Activated CD8-positive, alpha-beta T cell treated with anti-CD3 and anti-CD28 coated beads, Interleukin-2, amount 10 ng/mL, durations not matched to agents 7 days and 5 days (primary cell): ENCODE measurements around the gene GRAP2. TPM values are rescaled to one million over a fixed set of nuclear protein-coding genes. Genes with fewer than 3 reads are reported as not detected.
A peak's percentile ranks its signal among the peaks of the same experiment; 100 is the strongest.

Source experiments
- ATAC-seq: fragments of 150-1000 bp; cut with Tn5 transposase; one replicate; pipeline ENCODE4 v1.10.0; 2021; ENCODE audit warnings: moderate library complexity
- CTCF ChIA-PET: fragments of 350-600 bp; sonication (Branson Sonifier 250); formaldehyde crosslinking; loops from one replicate; lab custom pipeline; 2021; ENCODE audit warnings: antibody characterized with exemption; lab: Charles Lee
- POLR2A ChIA-PET: fragments of 350-600 bp; sonication (Branson Sonifier 250); formaldehyde crosslinking; loops from one replicate; lab custom pipeline; 2021; ENCODE audit warnings: antibody characterized with exemption; lab: Charles Lee
- DNase-seq: peaks from one replicate; pipeline ENCODE4 v3.0.0-alpha.2; 2020
- H3K27ac Mint-ChIP-seq: one replicate; pipeline ENCODE4 v1.8.0; 2021; ENCODE audit warnings: mild to moderate bottlenecking, mixed read lengths
- H3K27me3 Mint-ChIP-seq: one replicate; pipeline ENCODE4 v1.8.0; 2021; ENCODE audit warnings: low read depth, mixed read lengths
- H3K36me3 Mint-ChIP-seq: one replicate; pipeline ENCODE4 v1.8.0; 2021; ENCODE audit warnings: low read depth, mixed read lengths
- H3K4me1 Mint-ChIP-seq: one replicate; pipeline ENCODE4 v1.8.0; 2021; ENCODE audit warnings: low read depth, mixed read lengths
- H3K4me3 Mint-ChIP-seq: one replicate; pipeline ENCODE4 v1.8.0; 2021; ENCODE audit warnings: mild to moderate bottlenecking, mixed read lengths
- H3K9me3 Mint-ChIP-seq: one replicate; pipeline ENCODE4 v1.8.0; 2022; ENCODE audit warnings: mixed read lengths; ENCODE audit not compliant: insufficient read depth
- total RNA-seq, 2 experiments: library from RNA; stranded (reverse); gene quantifications; one replicate each; pipeline ENCODE4 v1.2.3, GENCODE V29; 2021

Gene GRAP2
- total RNA-seq, 2 experiments from 2014 or later = 235 to 239 TPM

DNA sequence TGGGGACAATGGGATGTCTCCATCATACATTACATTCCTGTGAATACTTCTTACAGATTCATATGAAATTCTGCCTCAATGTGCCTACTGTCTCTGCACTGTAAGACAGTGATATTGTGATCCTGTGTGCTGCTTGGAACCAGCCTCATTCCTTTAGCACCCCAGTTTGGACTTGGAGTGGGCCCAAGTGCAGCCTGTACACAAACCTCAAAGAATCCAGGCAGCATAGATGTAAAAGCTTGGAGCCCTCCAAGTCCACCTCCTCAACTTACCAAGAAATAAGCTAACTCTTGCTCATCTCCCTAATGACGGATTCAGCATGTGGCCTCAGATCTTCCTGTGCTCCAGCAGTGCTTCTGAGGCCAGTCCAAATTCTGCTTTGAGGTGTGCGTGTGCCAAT, 24.4 kb downstream of the GRAP2 start:
- H3K27ac Mint-ChIP-seq = no peak overlapping the region
- peaks cover 56% of the 10 kb centered on the region for H3K36me3 Mint-ChIP-seq
- H3K9me3 Mint-ChIP-seq = no peaks in the 10 kb centered on the region
- ATAC-seq (peak; percentile 0), DNase-seq (no peak)
- POLR2A ChIA-PET = interaction anchor here (0.6 to 11.3 kb wide), 10 partner anchors 8 to 151 kb away, joined by 3 to 412 read pairs (median 6); partner anchors contain the start of gene GRAP2
- CTCF ChIA-PET = interaction anchor here (0.9 to 11.3 kb wide), 11 partner anchors 8 to 423 kb away, joined by 3 to 242 read pairs (median 6); partner anchors contain the start of gene GRAP2
- peaks cover 54% of the 10 kb centered on the region for H3K4me1 Mint-ChIP-seq
- no peaks in the 10 kb centered on the region for H3K27me3 Mint-ChIP-seq
- no peak overlapping the region for H3K4me3 Mint-ChIP-seq

DNA sequence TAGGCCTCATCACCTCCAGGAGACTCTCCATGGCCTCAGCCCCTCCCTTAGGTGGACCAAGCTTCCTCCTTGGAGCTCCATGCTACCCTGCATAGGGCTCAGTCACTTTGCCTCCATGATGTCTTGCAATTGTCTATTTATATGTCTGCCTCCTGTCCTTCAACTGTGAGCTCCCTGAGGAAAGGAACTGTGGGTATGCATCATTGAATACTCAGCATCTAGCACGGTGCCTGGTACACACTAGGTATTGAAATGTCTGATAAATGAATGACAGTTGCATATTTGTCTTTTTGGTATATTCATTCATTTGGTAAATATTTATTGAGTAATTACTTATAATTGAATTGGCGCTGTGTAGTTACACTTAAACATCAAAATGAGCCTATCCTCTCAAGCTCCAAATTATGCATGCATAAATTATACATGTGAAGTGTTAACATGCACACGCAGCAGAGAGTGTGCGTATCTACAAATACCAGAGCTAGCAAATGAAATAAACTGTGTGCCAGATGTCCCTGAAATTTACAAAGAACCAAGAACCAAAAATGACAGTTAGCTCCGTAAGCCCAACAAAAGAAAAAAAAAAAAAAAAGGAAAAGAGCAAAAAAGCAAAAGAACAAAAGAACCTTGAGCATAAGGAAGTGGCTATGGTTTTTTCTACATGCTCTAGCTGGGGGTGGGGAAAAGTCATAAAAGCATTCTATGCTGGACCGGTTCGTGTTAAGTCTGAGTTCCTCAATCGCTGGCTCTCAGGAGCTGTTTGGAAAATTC, 25.2 kb downstream of the GRAP2 start:
- Mint-ChIP-seq H3K9me3 (no peaks in the 10 kb centered on the region), H3K4me3 (no peak overlapping the region), H3K4me1 (peaks cover 46% of the 10 kb centered on the region), H3K36me3 (peaks cover 49% of the 10 kb centered on the region), H3K27me3 (no peaks in the 10 kb centered on the region), H3K27ac (no peak overlapping the region)
- peak; percentile 32 for ATAC-seq
- POLR2A ChIA-PET = interaction anchor here (0.6 to 11.3 kb wide), 13 partner anchors 7 to 152 kb away, joined by 3 to 412 read pairs (median 5); partner anchors contain the start of gene GRAP2
- no peak for DNase-seq
- CTCF ChIA-PET = interaction anchor here (1.1 to 11.3 kb wide), 13 partner anchors 8 to 111 kb away, joined by 3 to 242 read pairs (median 6); partner anchors contain the start of gene GRAP2

DNA sequence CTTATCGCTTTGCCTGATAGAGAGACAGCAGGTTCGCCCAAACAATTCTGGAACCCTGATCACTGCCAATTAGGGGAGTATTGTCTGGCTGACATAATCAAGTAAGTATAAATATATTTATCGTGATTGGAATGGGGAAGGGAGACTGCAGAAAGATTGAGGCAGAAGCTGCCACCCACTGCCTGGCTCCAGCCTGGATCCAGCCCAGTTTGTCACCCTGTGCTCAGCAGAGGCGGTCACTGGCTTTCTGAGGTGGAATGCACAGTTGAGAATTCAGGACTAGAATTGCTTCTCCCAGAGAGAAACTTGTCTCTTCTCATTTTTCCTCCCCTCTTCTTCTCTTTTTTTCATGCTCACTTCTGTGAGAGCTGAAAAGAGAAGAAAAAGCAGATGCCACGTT, 25.9 kb downstream of the GRAP2 start:
- H3K4me1 Mint-ChIP-seq = peaks cover 41% of the 10 kb centered on the region

DNA sequence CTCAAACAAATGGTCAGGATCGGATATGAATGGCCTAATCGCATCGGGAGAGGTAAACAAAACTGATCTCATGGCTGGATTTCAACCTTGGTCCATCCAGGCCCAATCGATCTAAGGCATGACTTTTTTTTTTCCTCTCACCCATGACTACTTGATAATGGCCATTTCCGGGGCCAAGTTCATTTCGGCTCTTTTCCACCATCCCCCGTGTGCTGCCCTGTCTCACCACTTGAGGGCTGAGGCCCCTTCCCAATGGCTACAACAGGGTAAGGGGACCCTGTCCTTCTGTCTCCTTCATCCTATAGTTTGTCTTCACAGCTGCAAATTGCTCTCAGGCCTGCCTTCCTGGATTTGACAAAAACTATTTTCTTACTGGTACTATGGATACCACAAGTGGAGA, 26.7 kb downstream of the GRAP2 start:
- Mint-ChIP-seq H3K27me3 (no peaks in the 10 kb centered on the region), H3K4me1 (peaks cover 34% of the 10 kb centered on the region), H3K27ac (no peak overlapping the region), H3K9me3 (no peaks in the 10 kb centered on the region), H3K36me3 (peaks cover 44% of the 10 kb centered on the region), H3K4me3 (no peak overlapping the region)
- DNase-seq (peak; percentile 65), ATAC-seq (peak; percentile 31)
- ChIA-PET POLR2A (interaction anchor here (0.6 to 11.3 kb wide), 8 partner anchors 8 to 475 kb away, joined by 3 to 412 read pairs (median 6); partner anchors contain the start of gene GRAP2), CTCF (interaction anchor here (0.9 to 11.3 kb wide), 10 partner anchors 8 to 32 kb away, joined by 3 to 242 read pairs (median 6); no protein-coding TSS in a partner anchor)

More for the DNA sequence above, 25.9 kb downstream of the GRAP2 start:
- ATAC-seq = no peak
- CTCF ChIA-PET = interaction anchor here (1.1 to 11.3 kb wide), 10 partner anchors 9 to 97 kb away, joined by 3 to 242 read pairs (median 6); partner anchors contain the start of gene GRAP2
- DNase-seq = no peak
- Mint-ChIP-seq H3K4me3 (no peak overlapping the region), H3K9me3 (no peaks in the 10 kb centered on the region), H3K27ac (no peak overlapping the region), H3K27me3 (no peaks in the 10 kb centered on the region), H3K36me3 (peaks cover 47% of the 10 kb centered on the region)
- POLR2A ChIA-PET = interaction anchor here (0.6 to 11.3 kb wide), 9 partner anchors 8 to 474 kb away, joined by 3 to 412 read pairs (median 5); partner anchors contain the start of gene GRAP2

DNA sequence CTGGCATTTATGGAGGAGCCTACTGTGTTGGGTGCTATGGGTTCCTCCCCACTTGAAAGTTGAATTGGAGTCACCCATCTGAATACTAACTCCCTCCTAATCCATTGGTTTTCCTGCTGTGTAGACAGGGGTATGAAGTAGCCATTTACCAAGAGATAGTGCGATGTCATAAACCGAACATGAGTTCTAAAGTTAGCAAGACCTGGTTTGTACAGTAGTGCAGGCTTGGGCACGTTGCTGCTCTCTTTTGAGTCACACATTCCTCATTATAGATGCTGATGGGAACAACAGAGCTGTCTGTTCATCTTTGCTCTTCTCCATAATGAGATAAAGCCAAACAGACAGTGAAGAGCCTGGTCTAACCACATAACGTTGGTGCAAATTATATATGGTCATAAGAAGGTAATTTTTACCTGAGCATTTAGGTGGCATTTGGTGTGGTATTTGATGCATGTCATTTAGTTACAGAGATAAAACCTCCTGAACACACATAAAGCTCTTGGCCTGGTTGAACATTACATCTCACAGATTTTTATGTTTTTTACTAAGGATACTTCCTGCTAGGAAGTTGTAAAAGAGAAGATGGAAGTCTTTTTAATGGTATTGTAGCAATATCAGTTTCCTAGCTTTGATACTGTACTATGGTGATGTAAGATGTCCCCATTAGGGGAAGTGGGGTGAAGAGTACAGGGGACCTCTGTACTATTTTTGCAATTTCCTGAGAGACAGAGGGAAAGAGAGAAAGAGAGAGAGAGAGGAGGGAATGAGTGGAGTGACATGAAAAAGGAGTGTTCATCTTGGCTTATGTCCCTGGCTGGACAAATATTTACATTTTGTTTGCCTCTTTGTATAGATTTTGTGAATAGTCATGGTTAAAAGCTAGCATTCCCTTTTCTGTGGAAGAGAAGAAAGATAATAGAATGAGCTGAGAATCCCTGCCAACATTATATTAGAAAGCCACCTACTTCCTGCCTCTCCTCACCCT, 27.9 kb downstream of the GRAP2 start:
- CTCF ChIA-PET = interaction anchor here (0.9 to 11.3 kb wide), 13 partner anchors 8 to 394 kb away, joined by 3 to 242 read pairs (median 5); no protein-coding TSS in a partner anchor
- peaks cover 35% of the 10 kb centered on the region for H3K4me1 Mint-ChIP-seq
- H3K4me3 Mint-ChIP-seq = no peak overlapping the region
- H3K27ac Mint-ChIP-seq = no peak overlapping the region
- H3K27me3 Mint-ChIP-seq = no peaks in the 10 kb centered on the region
- POLR2A ChIA-PET = interaction anchor here (0.7 to 11.3 kb wide), 5 partner anchors 9 to 54 kb away, joined by 3 to 412 read pairs (median 7); no protein-coding TSS in a partner anchor
- H3K9me3 Mint-ChIP-seq = no peaks in the 10 kb centered on the region
- peaks cover 45% of the 10 kb centered on the region for H3K36me3 Mint-ChIP-seq
- ATAC-seq (no peak), DNase-seq (no peak)

DNA sequence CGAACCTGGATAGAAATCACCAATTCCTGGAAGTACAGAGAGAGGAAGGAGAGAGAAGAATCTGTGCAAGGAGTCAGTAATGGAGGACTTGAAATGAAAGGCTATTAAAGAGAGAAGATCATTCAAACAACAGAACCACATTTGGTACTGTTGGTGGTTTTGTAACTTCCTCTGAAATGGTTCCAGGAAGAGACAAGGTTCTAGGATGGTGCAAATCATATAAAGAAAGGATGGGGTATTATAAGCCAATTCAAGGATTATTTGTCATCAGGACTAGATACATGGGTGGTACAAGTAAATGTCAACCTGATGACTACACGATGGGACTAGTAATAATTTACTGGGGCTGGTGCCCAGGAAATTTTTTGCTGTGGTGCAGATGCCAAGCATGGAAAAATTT, 30.4 kb downstream of the GRAP2 start:
- Mint-ChIP-seq H3K9me3 (no peaks in the 10 kb centered on the region), H3K27me3 (no peaks in the 10 kb centered on the region), H3K27ac (no peak overlapping the region), H3K4me1 (peaks cover 37% of the 10 kb centered on the region), H3K36me3 (peaks cover 45% of the 10 kb centered on the region), H3K4me3 (no peak overlapping the region)
- DNase-seq (no peak), ATAC-seq (peak; percentile 15)
- CTCF ChIA-PET = interaction anchor here (2.1 to 11.3 kb wide), 3 partner anchors 11 to 20 kb away, joined by 12 to 242 read pairs (median 15); no protein-coding TSS in a partner anchor
- POLR2A ChIA-PET = interaction anchor here (1.1 to 11.3 kb wide), 3 partner anchors 10 to 20 kb away, joined by 5 to 412 read pairs (median 15); no protein-coding TSS in a partner anchor

DNA sequence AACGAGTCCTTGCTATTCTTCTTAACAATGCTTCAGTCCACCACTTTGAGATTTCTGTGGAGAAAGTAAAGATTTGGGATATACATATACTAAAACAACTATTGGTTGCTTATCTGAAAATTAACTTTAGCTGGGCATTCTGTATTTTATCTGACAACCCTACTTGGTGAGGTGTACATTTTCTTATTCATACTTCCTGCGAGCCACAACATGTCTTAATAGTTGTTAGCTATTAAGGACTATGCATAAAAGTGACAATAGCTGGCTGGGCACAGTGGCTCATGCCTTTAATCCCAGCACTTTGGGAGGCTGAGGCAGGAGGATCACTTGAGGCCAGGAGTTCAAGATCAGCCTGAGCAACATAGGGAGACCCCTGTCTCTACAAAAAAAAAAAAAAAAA, 31.3 kb downstream of the GRAP2 start:
- Mint-ChIP-seq H3K36me3 (peaks cover 48% of the 10 kb centered on the region), H3K27me3 (no peaks in the 10 kb centered on the region), H3K4me1 (peaks cover 46% of the 10 kb centered on the region), H3K4me3 (no peak overlapping the region), H3K27ac (no peak overlapping the region), H3K9me3 (no peaks in the 10 kb centered on the region)
- DNase-seq (no peak), ATAC-seq (no peak)
- ChIA-PET POLR2A (interaction anchor here (0.8 to 2.6 kb wide), 6 partner anchors 8 to 26 kb away, joined by 4 to 18 read pairs (median 14); no protein-coding TSS in a partner anchor), CTCF (interaction anchor here (0.6 to 4.3 kb wide), 22 partner anchors 9 to 416 kb away, joined by 3 to 79 read pairs (median 8); partner anchors contain the start of genes GRAP2 and TMA7B)

DNA sequence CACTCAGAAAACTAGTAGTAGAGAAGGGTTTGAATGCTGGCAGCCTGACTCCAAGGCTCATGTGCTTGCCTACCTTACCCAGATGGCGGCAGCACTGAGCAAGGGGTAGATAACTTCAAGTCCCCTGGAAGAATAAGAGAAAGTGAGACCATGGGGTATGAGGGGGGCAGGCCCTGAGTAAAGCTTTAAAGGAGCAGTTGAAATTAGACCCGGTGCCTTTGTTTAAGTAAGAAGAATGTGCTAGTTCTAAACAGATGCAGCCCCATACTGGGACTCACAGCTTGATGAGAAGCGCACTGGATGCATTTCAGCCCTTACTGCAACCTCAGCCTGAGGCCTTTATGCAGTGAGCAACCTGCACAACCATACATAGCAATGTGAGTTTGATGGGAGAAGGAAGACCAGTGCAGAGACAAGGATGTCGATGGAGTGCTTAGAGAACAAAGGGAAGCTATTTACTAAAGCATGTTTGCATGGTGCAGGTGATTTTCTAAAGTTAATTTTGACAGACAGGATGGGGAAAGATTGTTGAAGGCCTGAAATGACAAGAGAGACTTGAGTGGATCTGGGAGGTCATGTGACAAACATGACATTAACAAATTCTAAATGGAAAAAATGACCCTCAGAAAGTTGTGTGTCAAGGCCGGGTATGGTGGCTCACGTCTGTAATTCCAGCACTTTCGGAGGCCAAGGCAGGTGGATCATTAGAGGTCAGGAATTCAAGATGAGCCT, 32.2 kb downstream of the GRAP2 start:
- peaks cover 56% of the 10 kb centered on the region for H3K4me1 Mint-ChIP-seq
- ChIA-PET CTCF (interaction anchor here (0.7 to 4.3 kb wide), 26 partner anchors 10 to 415 kb away, joined by 3 to 79 read pairs (median 7); partner anchors contain the start of genes GRAP2 and TMA7B), POLR2A (interaction anchor here (0.7 to 2.6 kb wide), 10 partner anchors 9 to 111 kb away, joined by 3 to 18 read pairs (median 7); partner anchors contain the start of gene TMA7B)
- no peaks in the 10 kb centered on the region for H3K27me3 Mint-ChIP-seq
- DNase-seq = peak; percentile 83
- peak overlapping the region; percentile 68 for H3K4me3 Mint-ChIP-seq
- ATAC-seq = peak; percentile 40
- H3K27ac Mint-ChIP-seq = peak overlapping the region; percentile 85
- no peaks in the 10 kb centered on the region for H3K9me3 Mint-ChIP-seq
- H3K36me3 Mint-ChIP-seq = peaks cover 57% of the 10 kb centered on the region

DNA sequence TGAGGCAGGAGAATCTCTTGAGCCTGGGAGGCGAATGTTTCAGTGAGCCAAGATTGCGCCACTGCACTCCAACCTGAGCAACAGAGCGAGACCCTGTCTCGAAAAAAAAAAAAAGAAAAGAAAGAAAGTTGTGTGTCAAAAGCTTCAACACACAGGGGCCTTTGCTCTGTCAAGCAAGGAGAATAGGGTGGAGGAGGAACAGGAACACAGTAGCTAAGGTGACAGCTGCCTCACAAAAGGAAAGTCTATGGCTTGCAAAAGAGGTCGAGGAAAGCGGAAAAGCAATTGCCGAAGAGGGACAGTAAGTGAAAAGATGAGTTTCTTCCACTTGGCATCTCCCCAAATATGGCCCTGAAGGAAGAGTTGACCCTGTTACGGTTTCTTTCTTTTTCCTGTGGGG, 32.9 kb downstream of the GRAP2 start:
- ChIA-PET POLR2A (interaction anchor here (0.7 to 2.6 kb wide), 10 partner anchors 9 to 110 kb away, joined by 3 to 18 read pairs (median 7); partner anchors contain the start of gene TMA7B), CTCF (interaction anchor here (0.7 to 4.3 kb wide), 19 partner anchors 11 to 399 kb away, joined by 3 to 79 read pairs (median 10); partner anchors contain the start of genes GRAP2 and TMA7B)
- Mint-ChIP-seq H3K4me1 (peaks cover 62% of the 10 kb centered on the region), H3K4me3 (peak overlapping the region; percentile 68), H3K27me3 (no peaks in the 10 kb centered on the region), H3K36me3 (peaks cover 63% of the 10 kb centered on the region), H3K27ac (peak overlapping the region; percentile 85), H3K9me3 (no peaks in the 10 kb centered on the region)
- no peak for DNase-seq
- ATAC-seq = peak; percentile 29

DNA sequence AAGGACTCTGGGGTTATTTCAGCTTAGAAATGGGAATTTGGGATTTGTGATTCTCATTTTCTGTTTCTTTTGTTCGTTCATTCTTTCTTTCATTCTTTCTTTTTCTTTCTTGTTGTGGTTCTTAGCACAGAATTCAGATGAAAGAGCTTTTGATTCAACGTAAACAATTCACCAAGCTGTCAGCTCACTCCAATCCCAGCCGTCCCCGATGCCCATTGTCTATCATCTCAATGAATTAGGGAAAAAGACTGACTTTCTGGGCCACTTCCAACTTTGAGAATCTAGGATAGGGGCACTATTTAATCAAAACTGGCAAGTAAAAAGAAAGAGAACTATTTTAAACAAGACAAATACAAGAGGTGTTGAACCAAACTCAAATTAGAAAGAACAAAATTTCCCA, 34.2 kb downstream of the GRAP2 start:
- ChIA-PET POLR2A (interaction anchor here (0.7 to 1.7 kb wide), 6 partner anchors 8 to 30 kb away, joined by 3 to 5 read pairs (median 4); no protein-coding TSS in a partner anchor), CTCF (interaction anchor here (0.7 to 4.3 kb wide), 10 partner anchors 8 to 401 kb away, joined by 3 to 79 read pairs (median 12); no protein-coding TSS in a partner anchor)
- DNase-seq (no peak), ATAC-seq (no peak)
- no peaks in the 10 kb centered on the region for H3K27me3 Mint-ChIP-seq
- H3K9me3 Mint-ChIP-seq = no peaks in the 10 kb centered on the region
- H3K27ac Mint-ChIP-seq = peak overlapping the region; percentile 85
- H3K4me1 Mint-ChIP-seq = peaks cover 73% of the 10 kb centered on the region
- H3K4me3 Mint-ChIP-seq = peak overlapping the region; percentile 68
- peaks cover 73% of the 10 kb centered on the region for H3K36me3 Mint-ChIP-seq
